ENCODE data around the gene TANC1.

The TANC1 gene

DNA sequence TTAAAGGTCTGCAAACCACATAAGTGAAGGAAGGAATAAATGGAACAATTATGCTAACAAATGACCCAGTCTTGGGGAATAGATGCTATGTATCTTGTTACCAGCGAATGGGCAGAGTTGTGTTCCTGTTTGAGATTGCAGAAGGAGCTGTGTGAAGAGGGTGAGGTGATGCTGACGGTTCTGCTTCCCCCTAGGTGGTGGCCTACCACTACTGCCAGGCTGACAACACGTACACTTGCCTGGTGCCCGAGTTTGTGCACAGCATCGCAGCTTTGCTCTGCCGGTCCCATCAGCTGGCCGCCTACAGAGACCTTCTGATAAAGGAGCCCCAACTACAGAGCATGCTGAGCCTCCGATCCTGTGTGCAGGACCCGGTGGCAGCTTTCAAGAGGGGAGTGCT lies 206.3 kb downstream of the TANC1 start:
- TF ChIP-seq ZFX (IDR thresholded peaks at IDR 0.05; ENCODE audit: borderline replicate concordance), result no peak
- TF ChIP-seq, protein P1, sequence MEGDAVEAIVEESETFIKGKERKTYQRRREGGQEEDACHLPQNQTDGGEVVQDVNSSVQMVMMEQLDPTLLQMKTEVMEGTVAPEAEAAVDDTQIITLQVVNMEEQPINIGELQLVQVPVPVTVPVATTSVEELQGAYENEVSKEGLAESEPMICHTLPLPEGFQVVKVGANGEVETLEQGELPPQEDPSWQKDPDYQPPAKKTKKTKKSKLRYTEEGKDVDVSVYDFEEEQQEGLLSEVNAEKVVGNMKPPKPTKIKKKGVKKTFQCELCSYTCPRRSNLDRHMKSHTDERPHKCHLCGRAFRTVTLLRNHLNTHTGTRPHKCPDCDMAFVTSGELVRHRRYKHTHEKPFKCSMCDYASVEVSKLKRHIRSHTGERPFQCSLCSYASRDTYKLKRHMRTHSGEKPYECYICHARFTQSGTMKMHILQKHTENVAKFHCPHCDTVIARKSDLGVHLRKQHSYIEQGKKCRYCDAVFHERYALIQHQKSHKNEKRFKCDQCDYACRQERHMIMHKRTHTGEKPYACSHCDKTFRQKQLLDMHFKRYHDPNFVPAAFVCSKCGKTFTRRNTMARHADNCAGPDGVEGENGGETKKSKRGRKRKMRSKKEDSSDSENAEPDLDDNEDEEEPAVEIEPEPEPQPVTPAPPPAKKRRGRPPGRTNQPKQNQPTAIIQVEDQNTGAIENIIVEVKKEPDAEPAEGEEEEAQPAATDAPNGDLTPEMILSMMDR (IDR thresholded peaks at IDR 0.05), result no peak

DNA sequence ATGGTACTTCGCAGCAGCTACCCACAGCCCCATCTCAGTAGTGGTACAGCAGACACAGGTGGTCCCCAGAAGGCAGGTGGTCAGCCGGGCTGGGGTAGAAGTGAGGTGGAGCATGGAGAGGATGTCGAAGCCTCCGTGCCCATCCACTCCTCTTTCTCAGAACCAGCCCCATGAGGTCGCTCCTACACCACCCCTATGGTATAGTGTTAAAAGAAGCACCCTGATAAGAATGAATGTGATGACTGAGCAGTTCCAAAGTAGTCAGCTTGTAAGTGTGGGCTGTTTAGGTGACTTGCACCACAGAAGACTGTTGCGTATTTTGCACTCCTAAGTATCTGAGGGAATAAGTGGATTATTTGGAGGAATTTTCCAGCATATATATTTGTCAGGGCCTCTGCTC lies 206.7 kb downstream of the TANC1 start:
- H3K27ac ChIP-seq, result no peak overlapping the region
- TF ChIP-seq, protein P1 (IDR thresholded peaks at IDR 0.05), result no peak
- TF ChIP-seq ZFX (IDR thresholded peaks at IDR 0.05; ENCODE audit: borderline replicate concordance), result no peak

More for the DNA sequence above, 206.3 kb downstream of the TANC1 start:
- no peak overlapping the region for H3K27ac ChIP-seq

DNA sequence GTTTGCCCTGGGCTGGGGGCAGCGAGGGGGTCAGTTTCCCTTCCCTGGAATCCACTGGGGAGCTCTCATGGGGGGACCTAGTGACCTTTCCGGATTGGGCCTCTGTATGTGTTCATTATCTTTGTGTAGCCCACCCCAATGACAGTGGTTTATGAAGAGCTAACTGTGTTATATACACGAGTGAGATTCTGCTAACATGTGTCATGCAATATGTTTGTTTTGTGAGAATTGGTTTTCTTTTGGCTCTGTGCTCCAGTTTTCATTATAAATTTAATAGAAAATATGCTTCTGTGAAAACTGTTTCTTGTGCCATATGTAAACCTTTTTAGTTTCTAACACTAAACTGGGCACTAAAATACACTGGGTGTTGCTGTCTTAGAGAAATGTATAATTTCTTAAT lies 207.5 kb downstream of the TANC1 start:
- TF ChIP-seq, protein P1 (IDR thresholded peaks at IDR 0.05), result no peak
- TF ChIP-seq ZFX (IDR thresholded peaks at IDR 0.05; ENCODE audit: borderline replicate concordance), result no peak
- H3K27ac ChIP-seq, result no peak overlapping the region

DNA sequence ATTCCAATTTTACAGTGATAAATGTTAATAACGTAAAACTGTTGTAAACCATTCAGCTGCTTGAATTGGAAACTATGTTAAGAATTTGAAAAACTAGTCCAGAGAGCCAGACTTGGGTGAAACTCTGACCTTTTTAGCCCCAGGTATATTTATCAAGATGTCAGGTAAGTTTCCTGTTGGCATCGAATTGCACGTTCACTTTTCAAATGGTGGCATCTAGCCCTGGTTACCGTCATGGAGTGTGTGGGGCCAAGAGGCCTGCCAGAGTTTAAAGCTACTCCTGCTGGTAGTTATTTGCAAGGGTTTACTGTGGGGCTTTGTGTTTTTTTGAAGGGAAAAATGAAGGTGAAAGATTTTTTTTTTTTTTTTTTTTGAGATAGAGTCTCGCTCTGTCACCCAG lies 208.1 kb downstream of the TANC1 start:
- no peak for TF ChIP-seq ZFX (IDR thresholded peaks at IDR 0.05; ENCODE audit: borderline replicate concordance)
- TF ChIP-seq, protein P1 (IDR thresholded peaks at IDR 0.05), result no peak
- H3K27ac ChIP-seq, result no peak overlapping the region

DNA sequence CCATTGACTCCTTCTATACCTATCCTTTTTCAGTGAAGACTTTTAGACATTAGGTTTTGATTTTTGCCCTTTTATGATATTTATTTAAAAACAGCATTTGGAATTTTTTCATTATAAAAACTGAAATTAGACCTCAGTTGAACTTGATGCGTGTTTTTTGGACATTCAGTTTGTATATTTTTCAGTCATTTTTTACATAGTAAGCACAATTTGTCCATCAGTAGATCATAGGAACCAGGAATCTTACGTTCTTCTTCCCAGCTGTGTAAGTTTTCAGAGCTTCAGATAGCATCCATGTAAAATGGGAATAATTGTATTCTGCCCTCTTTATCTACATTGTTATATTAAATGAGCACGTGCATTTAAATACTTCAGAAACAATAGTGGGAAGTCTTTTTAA lies 208.9 kb downstream of the TANC1 start:
- TF ChIP-seq, protein P1 (IDR thresholded peaks at IDR 0.05), result no peak
- no peak overlapping the region for H3K27ac ChIP-seq

DNA sequence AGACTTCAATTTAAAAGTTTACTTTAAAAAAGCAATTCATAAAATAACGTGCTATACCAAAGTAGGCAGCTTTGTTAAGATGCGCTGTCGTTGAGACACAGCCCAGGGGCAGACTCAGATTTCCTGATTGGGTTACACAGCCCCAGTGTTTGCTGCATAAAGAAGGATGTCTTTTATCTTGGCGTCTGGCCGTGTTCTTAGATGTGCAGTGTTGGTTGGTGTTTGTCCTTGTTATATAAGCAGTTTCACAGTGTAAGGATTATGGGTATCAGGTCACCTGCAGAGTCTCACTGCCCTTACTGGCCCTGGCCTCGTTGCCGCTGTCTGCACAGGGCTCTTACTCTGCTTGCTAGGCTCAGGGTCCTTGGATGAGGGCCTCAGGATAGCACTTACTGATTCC lies 209.5 kb downstream of the TANC1 start:
- TF ChIP-seq ZFX (IDR thresholded peaks at IDR 0.05; ENCODE audit: borderline replicate concordance), result no peak
- TF ChIP-seq, protein P1 (IDR thresholded peaks at IDR 0.05), result no peak
- no peak overlapping the region for H3K27ac ChIP-seq

DNA sequence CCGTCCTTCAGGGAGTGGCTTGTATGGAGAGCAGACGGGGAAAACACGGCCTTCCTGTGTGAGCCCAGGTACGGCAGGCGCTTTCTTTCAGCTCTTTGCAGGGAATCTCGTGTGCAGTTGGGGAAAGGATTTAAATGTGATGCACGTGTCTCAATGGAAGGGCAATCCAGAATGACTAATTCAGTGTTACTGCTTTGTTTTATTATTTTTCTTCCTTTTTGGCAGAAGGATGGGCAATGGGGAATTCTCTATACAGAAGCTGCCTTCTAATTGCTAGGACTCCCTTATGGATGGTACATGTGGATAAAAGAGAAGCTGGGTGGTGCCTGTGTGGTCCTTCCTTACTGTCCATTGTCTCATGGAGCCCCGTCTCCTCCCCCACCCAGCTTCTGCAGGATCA lies 210.7 kb downstream of the TANC1 start:
- TF ChIP-seq, protein P1 (IDR thresholded peaks at IDR 0.05), result no peak
- no peak overlapping the region for H3K27ac ChIP-seq
